Mesenteric fat pad (tissue), 1 donor: ENCODE data around the gene DAAM2. TPM values are rescaled to one million over a fixed set of nuclear protein-coding genes. Genes with fewer than 3 reads are reported as not detected.

Experiments used
- DNase-seq: peaks from one replicate; pipeline ENCODE4 v3.0.0-alpha.2; 2020; ENCODE audit warnings: low spot score
- total RNA-seq: library from RNA; stranded (reverse); fragmentation: NEBNext Ultra II Directional; extraction: Animal tissue kit (Norgen Biotek cat#: 25700); gene quantifications from one replicate; pipeline ENCODE4 v1.2.1, GENCODE V29; 2021
- donor health status: DM: yes; HTN: yes; CAD: no.

Gene DAAM2
- total RNA-seq, 1 donor from 2014 or later = 83.8 TPM

- DNase-seq = peak; percentile 64
Measured at GRCh38 chr6:39904946-39905639, 112.9 kb downstream of the DAAM2 start.

- DNase-seq = peak; percentile 84
Measured at GRCh38 chr6:39905640-39905975, 113.4 kb downstream of the DAAM2 start.

- peak; percentile 86 for DNase-seq
Measured at GRCh38 chr6:39906318-39906761, 114.2 kb downstream of the DAAM2 start.

GRCh38 chr6:39907871-39908575, 115.8 kb downstream of the DAAM2 start:
- DNase-seq = peak; percentile 77

- DNase-seq = peak; percentile 28
Measured at GRCh38 chr6:39908838-39909583, 116.8 kb downstream of the DAAM2 start.

- peak; percentile 73 for DNase-seq
Measured at GRCh38 chr6:39909701-39910100, 117.5 kb downstream of the DAAM2 start.

GRCh38 chr6:39910164-39910563, 118.0 kb downstream of the DAAM2 start:
- peak; percentile 39 for DNase-seq

- DNase-seq = no peak
Measured at GRCh38 chr6:39910744-39911143, 118.6 kb downstream of the DAAM2 start.

- peak; percentile 43 for DNase-seq
Measured at GRCh38 chr6:39911513-39912125, 119.4 kb downstream of the DAAM2 start.

GRCh38 chr6:39912446-39912845, 120.3 kb downstream of the DAAM2 start:
- DNase-seq = peak; percentile 26

- peak; percentile 65 for DNase-seq
Measured at GRCh38 chr6:39913391-39913916, 121.3 kb downstream of the DAAM2 start.

- peak; percentile 53 for DNase-seq
Measured at GRCh38 chr6:39914239-39914638, 122.1 kb downstream of the DAAM2 start.

GRCh38 chr6:39915866-39916265, 123.7 kb downstream of the DAAM2 start:
- DNase-seq = peak; percentile 78

- DNase-seq = peak; percentile 51
Measured at GRCh38 chr6:39917329-39917728, 125.2 kb downstream of the DAAM2 start.

GRCh38 chr6:39917981-39918380, 125.8 kb downstream of the DAAM2 start:
- peak; percentile 4 for DNase-seq

GRCh38 chr6:39918831-39919230, 126.7 kb downstream of the DAAM2 start:
- DNase-seq = no peak

- no peak for DNase-seq
Measured at GRCh38 chr6:39920157-39920556, 128.0 kb downstream of the DAAM2 start.

- DNase-seq = peak; percentile 49
Measured at GRCh38 chr6:39922821-39923220, 130.6 kb downstream of the DAAM2 start.

GRCh38 chr6:39923394-39923793, 131.2 kb downstream of the DAAM2 start:
- DNase-seq = no peak

GRCh38 chr6:39923861-39924260, 131.7 kb downstream of the DAAM2 start:
- no peak for DNase-seq

GRCh38 chr6:39924283-39924682, 132.1 kb downstream of the DAAM2 start:
- no peak for DNase-seq
